CD4-positive, alpha-beta T cell (primary cell): ENCODE data around the gene RAPGEF1. TPM values are rescaled to one million over a fixed set of nuclear protein-coding genes. Genes with fewer than 3 reads are reported as not detected.

Source experiments
- ATAC-seq: fragments of 200-7000 bp; cut with Tn5 transposase; one replicate; pipeline ENCODE4 v1.10.0; 2022; ENCODE audit warnings: mild to moderate bottlenecking; ENCODE audit not compliant: poor library complexity
- CTCF ChIA-PET: fragments of 350-600 bp; sonication (Branson Sonifier 250); formaldehyde crosslinking; loops from one replicate; lab custom pipeline; 2021; ENCODE audit warnings: antibody characterized with exemption, inconsistent platforms; lab: Charles Lee
- POLR2A ChIA-PET: fragments of 350-600 bp; sonication (Branson Sonifier 250); formaldehyde crosslinking; loops from one replicate; lab custom pipeline; 2021; ENCODE audit warnings: antibody characterized with exemption, inconsistent platforms; lab: Charles Lee
- DNase-seq, 14 experiments: peaks; one replicate each; pipeline ENCODE4 v3.0.0-alpha.2; 2013 to 2020; ENCODE audit warnings: mixed read lengths in 2 of 14
- H3K27ac ChIP-seq, 2 donors: one replicate each; pipeline versions ENCODE4 v1.5.1 to v1.7.0; 2013; ENCODE audit warnings: low read length in 2 of 2, low read depth in 1 of 2, mild to moderate bottlenecking in 1 of 2
- H3K27me3 ChIP-seq, 2 experiments: 1 replicate in 1 of 2; 2 replicates in 1 of 2; pipeline versions ENCODE4 v1.6.1 to v1.7.0; 2013; ENCODE audit warnings: low read length in 2 of 2, control low read depth in 1 of 2, mild to moderate bottlenecking in 1 of 2, moderate library complexity in 1 of 2; ENCODE audit not compliant: insufficient read depth in 2 of 2, control insufficient read depth in 1 of 2
- H3K36me3 ChIP-seq: one replicate; pipeline ENCODE4 v1.6.1; 2013; ENCODE audit warnings: low read length, control low read depth; ENCODE audit not compliant: insufficient read depth
- H3K4me1 ChIP-seq: one replicate; pipeline ENCODE4 v1.6.1; 2013; ENCODE audit warnings: low read length, control low read depth; ENCODE audit not compliant: insufficient read depth
- H3K4me3 ChIP-seq: one replicate; pipeline ENCODE4 v1.5.1; 2013; ENCODE audit warnings: mild to moderate bottlenecking, low read length, moderate library complexity
- H3K9me3 ChIP-seq, 2 experiments: 1 replicate in 1 of 2; 2 replicates in 1 of 2; pipeline versions ENCODE4 v1.6.1 to v1.7.0; 2013; ENCODE audit warnings: low read length in 2 of 2, mild to moderate bottlenecking in 2 of 2, control low read depth in 1 of 2, moderate library complexity in 1 of 2; ENCODE audit not compliant: control insufficient read depth in 1 of 2, insufficient read depth in 1 of 2
- H3K27ac Mint-ChIP-seq: one replicate; pipeline ENCODE4 v1.8.0; 2020; ENCODE audit warnings: mixed read lengths
- H3K27me3 Mint-ChIP-seq: one replicate; pipeline ENCODE4 v1.8.0; 2021; ENCODE audit warnings: mixed read lengths
- H3K36me3 Mint-ChIP-seq: one replicate; pipeline ENCODE4 v1.8.0; 2021; ENCODE audit warnings: low read depth, mixed read lengths
- H3K4me1 Mint-ChIP-seq: one replicate; pipeline ENCODE4 v1.8.0; 2021; ENCODE audit warnings: low read depth, mixed read lengths
- H3K4me3 Mint-ChIP-seq: one replicate; pipeline ENCODE4 v1.8.0; 2020; ENCODE audit warnings: mild to moderate bottlenecking, mixed read lengths
- H3K9me3 Mint-ChIP-seq: one replicate; pipeline ENCODE4 v1.8.0; 2020; ENCODE audit warnings: mixed read lengths
- intact Hi-C, 2 experiments: fragments of 100-400 bp; cut with DNase I in 1 of 2; cut with micrococcal nuclease in 1 of 2; formaldehyde crosslinking; loops; one replicate each; pipeline versions ENCODE4 v1.15.1 to v1.9.0; 2023 to 2025; cut with DNase I, micrococcal nuclease
- total RNA-seq, 174 experiments: library from RNA in 2 of 174; stranded (reverse) in 2 of 174; gene quantifications; one replicate each; pipeline ENCODE4 v1.2.3 and lab custom pipeline; 2021 to 2026
- TF ChIP-seq, protein P1 (sequence below): fragments of 200-600 bp; IDR thresholded peaks from one replicate; pipeline ENCODE4 v1.8.0; 2022; ENCODE audit warnings: antibody characterized with exemption, mild to moderate bottlenecking

Gene RAPGEF1
- total RNA-seq, 2 experiments from 2014 or later, result 130 to 134 TPM

DNA sequence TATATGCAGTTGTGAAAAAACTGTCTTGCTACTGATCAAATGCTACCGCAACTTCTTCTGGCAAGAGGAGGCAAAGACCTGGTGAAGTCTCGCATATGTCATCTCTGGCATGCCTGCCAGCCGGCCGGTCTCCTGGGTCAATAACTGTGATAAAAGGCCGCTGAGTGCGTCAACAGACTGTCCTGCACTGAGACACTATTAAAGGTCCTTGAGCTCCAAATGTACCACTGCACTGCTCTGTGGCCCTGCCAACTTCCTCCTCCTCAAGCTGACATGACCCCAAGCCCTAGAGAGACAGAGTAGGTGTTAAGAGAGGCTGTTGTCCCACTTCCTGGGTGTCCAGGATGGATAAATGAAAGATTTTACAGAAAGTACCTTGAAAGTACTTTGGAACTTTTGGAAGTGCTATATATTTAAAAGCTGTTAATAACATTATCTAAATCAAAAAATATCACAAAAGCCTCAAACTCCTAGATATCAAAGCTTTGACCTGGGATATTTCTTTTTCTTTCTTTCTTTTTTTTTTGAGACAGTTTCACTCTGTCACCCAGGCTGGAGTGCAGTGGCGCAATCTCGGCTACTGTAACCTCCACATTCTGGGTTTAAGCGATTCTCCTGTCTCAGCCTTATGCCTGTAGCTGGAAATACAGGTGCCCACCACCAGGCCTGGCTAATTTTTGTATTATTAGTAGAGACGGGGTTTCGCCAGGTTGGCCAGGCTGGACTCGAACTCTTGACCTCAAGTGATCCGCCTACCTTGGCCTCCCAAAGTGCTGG, 31.5 kb downstream of the RAPGEF1 start:
- DNase-seq (peak in 3 of 14 experiments; percentile 37 to 51 (median 45)), ATAC-seq (no peak)
- TF ChIP-seq, protein P1, sequence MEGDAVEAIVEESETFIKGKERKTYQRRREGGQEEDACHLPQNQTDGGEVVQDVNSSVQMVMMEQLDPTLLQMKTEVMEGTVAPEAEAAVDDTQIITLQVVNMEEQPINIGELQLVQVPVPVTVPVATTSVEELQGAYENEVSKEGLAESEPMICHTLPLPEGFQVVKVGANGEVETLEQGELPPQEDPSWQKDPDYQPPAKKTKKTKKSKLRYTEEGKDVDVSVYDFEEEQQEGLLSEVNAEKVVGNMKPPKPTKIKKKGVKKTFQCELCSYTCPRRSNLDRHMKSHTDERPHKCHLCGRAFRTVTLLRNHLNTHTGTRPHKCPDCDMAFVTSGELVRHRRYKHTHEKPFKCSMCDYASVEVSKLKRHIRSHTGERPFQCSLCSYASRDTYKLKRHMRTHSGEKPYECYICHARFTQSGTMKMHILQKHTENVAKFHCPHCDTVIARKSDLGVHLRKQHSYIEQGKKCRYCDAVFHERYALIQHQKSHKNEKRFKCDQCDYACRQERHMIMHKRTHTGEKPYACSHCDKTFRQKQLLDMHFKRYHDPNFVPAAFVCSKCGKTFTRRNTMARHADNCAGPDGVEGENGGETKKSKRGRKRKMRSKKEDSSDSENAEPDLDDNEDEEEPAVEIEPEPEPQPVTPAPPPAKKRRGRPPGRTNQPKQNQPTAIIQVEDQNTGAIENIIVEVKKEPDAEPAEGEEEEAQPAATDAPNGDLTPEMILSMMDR, result no peak
- Mint-ChIP-seq H3K27ac (peak overlapping the region; percentile 87), H3K27me3 (no peaks in the 10 kb centered on the region), H3K4me3 (peak overlapping the region; percentile 17), H3K36me3 (peaks cover 22% of the 10 kb centered on the region), H3K9me3 (no peaks in the 10 kb centered on the region), H3K4me1 (peaks cover 90% of the 10 kb centered on the region)
- H3K27me3 ChIP-seq, result no peaks in the 10 kb centered on the region
- H3K4me3 ChIP-seq, result no peak overlapping the region
- no peaks in the 10 kb centered on the region for H3K9me3 ChIP-seq
- POLR2A ChIA-PET, result interaction anchor here (0.7 to 2.0 kb wide), 5 partner anchors 21 to 244 kb away, joined by 3 to 4 read pairs (median 3); no protein-coding TSS in a partner anchor
- no peaks in the 10 kb centered on the region for H3K36me3 ChIP-seq
- CTCF ChIA-PET, result interaction anchor here (1.3 to 2.6 kb wide), 4 partner anchors 11 to 39 kb away, joined by 3 to 14 read pairs (median 8); no protein-coding TSS in a partner anchor
- intact Hi-C loops, result no loop called here
- H3K4me1 ChIP-seq, result peaks cover 87% of the 10 kb centered on the region
- H3K27ac ChIP-seq, result peak overlapping the region in 1 of 2 donors; percentile 39

- Mint-ChIP-seq H3K27ac (peak overlapping the region; percentile 87), H3K9me3 (no peaks in the 10 kb centered on the region), H3K4me1 (peaks cover 90% of the 10 kb centered on the region), H3K4me3 (no peak overlapping the region), H3K36me3 (peaks cover 15% of the 10 kb centered on the region), H3K27me3 (no peaks in the 10 kb centered on the region)
- CTCF ChIA-PET, result no interaction called here
- H3K36me3 ChIP-seq, result no peaks in the 10 kb centered on the region
- POLR2A ChIA-PET, result interaction anchor here (1.1 to 1.5 kb wide), 2 partner anchors 25 to 26 kb away, joined by 3 read pairs; no protein-coding TSS in a partner anchor
- H3K27ac ChIP-seq, result no peak overlapping the region
- intact Hi-C loops, result no loop called here
- peak in 2 of 14 experiments; percentile 49 to 51 for DNase-seq
- H3K27me3 ChIP-seq, result no peaks in the 10 kb centered on the region
- peaks cover 87% of the 10 kb centered on the region for H3K4me1 ChIP-seq
- no peak for ATAC-seq
- H3K4me3 ChIP-seq, result no peak overlapping the region
- H3K9me3 ChIP-seq, result no peaks in the 10 kb centered on the region
- TF ChIP-seq, protein P1, result no peak
These were observed 32.1 kb downstream of the RAPGEF1 start for GRCh38 chr9:131707733-131708157.

- no peaks in the 10 kb centered on the region for H3K27me3 Mint-ChIP-seq
- H3K36me3 Mint-ChIP-seq, result peaks cover 14% of the 10 kb centered on the region
- no peak for DNase-seq
- no peak overlapping the region for H3K4me3 Mint-ChIP-seq
- H3K4me1 Mint-ChIP-seq, result peaks cover 90% of the 10 kb centered on the region
- Histone ChIP-seq H3K27ac (no peak overlapping the region), H3K9me3 (no peaks in the 10 kb centered on the region), H3K36me3 (no peaks in the 10 kb centered on the region), H3K4me1 (peaks cover 85% of the 10 kb centered on the region), H3K27me3 (no peaks in the 10 kb centered on the region), H3K4me3 (no peak overlapping the region)
- intact Hi-C loops, result no loop called here
- H3K9me3 Mint-ChIP-seq, result no peaks in the 10 kb centered on the region
- ChIA-PET CTCF (interaction anchor here (1.5 kb wide), 1 partner anchor 32 kb away, joined by 5 read pairs; no protein-coding TSS in a partner anchor), POLR2A (no interaction called here)
- no peak for ATAC-seq
- TF ChIP-seq, protein P1, result no peak
- peak overlapping the region; percentile 87 for H3K27ac Mint-ChIP-seq
These were observed 32.8 kb downstream of the RAPGEF1 start for GRCh38 chr9:131707050-131707449.
